CD4-positive, alpha-beta T cell treated with Interleukin-17A for 4 hours (primary cell): Measurements from ENCODE around the gene DBNDD1.

Source experiments
- DNase-seq: peaks from one replicate; pipeline ENCODE4 v3.0.0-alpha.2; 2020; ENCODE audit warnings: mixed read lengths

The DBNDD1 gene

GRCh38 chr16:89958068-89958467, 61.2 kb downstream of the DBNDD1 start:
- DNase-seq = no peak

GRCh38 chr16:89957216-89957785, 62.0 kb downstream of the DBNDD1 start:
- DNase-seq = no peak

GRCh38 chr16:89956505-89957215, 62.6 kb downstream of the DBNDD1 start:
- no peak for DNase-seq

GRCh38 chr16:89955001-89955685, 64.1 kb downstream of the DBNDD1 start:
- no peak for DNase-seq
